Body of pancreas (tissue), 4 donors: ENCODE data around the gene ATP5MK. TPM values are rescaled to one million over a fixed set of nuclear protein-coding genes. Genes with fewer than 3 reads are reported as not detected.
"Not testable (repeated sequence)": the region's sequence is repeated elsewhere in the genome, so short reads cannot be mapped to it uniquely, and the experiment has no call there.

Source experiments
- ATAC-seq: fragments of 150-250 bp; one replicate; pipeline ENCODE4 v1.9.1; 2016
- DNase-seq, 4 donors: peaks; one replicate each; pipeline ENCODE4 v3.0.0-alpha.2; 2019
- H3K27ac ChIP-seq, 4 donors: fragments of 200-600 bp; sonication (generic); 1 replicate in 3 of 4; 2 replicates in 1 of 4; pipeline versions ENCODE4 v1.5.1 to v1.6.1; 2016 to 2019; ENCODE audit warnings: mild to moderate bottlenecking in 1 of 4, mixed read lengths in 1 of 4, moderate library complexity in 1 of 4
- H3K27me3 ChIP-seq, 2 donors: fragments of 200-600 bp; sonication (generic); one replicate each; pipeline ENCODE4 v1.6.0; 2016; ENCODE audit warnings: mild to moderate bottlenecking in 1 of 2
- H3K36me3 ChIP-seq, 2 donors: fragments of 200-600 bp; sonication (generic); replicated peaks in 1 of 2; 2 replicates each; pipeline ENCODE4 v1.5.1; 2016; ENCODE audit warnings: low read depth in 2 of 2; ENCODE audit not compliant: insufficient read depth in 1 of 2
- H3K4me1 ChIP-seq: fragments of 200-600 bp; sonication (generic); one replicate; pipeline ENCODE4 v1.6.0; 2016
- H3K4me3 ChIP-seq, 2 donors: fragments of 200-600 bp; sonication (generic); 1 replicate in 1 of 2; 2 replicates in 1 of 2; pipeline ENCODE4 v1.5.1; 2016 to 2019
- H3K9me3 ChIP-seq, 3 donors: fragments of 200-600 bp; sonication (generic); 1 replicate in 2 of 3; 2 replicates in 1 of 3; pipeline ENCODE4 v1.5.1; 2016
- CTCF ChIP-seq, 7 experiments: fragments of 450-650 bp in 4 of 7; fragments of 200-600 bp in 3 of 7; sonication (generic) in 3 of 7; IDR thresholded peaks; one replicate each; pipeline ENCODE4 v1.5.1; 2016 to 2019; ENCODE audit warnings: antibody characterized with exemption in 7 of 7
- POLR2A ChIP-seq, 3 donors: fragments of 450-650 bp; IDR thresholded peaks; one replicate each; pipeline ENCODE4 v1.6.1; 2016; ENCODE audit warnings: antibody characterized with exemption in 3 of 3, mild to moderate bottlenecking in 2 of 3
- WGBS, 2 donors: methylation state at CpG; one replicate each; pipeline ENCODE4 v1.1.5; 2017; 5-methylcytosine and 5-hydroxymethylcytosine counted together
- intact Hi-C: fragments of 100-400 bp; cut with DNase I; formaldehyde crosslinking; loops from one replicate; pipeline ENCODE4 v1.15.1; 2023
- total RNA-seq, 2 donors: library from RNA; depleted of rRNA; stranded (reverse); fragments of >200 nt; gene quantifications; one replicate each; pipeline ENCODE4 v1.1.0, GENCODE V29; 2016

The ATP5MK gene
- total RNA-seq, 2 donors from 2014 or later, result 75.5 to 85.6 TPM

- Histone ChIP-seq H3K9me3 (no peaks in the 10 kb centered on the region), H3K4me3 (peak overlapping the region; percentile 15 to 89), H3K27ac (peak overlapping the region; percentile 53 to 87 (median 77)), H3K27me3 (no peaks in the 10 kb centered on the region), H3K4me1 (peaks cover 27% of the 10 kb centered on the region), H3K36me3 (no peaks in the 10 kb centered on the region)
- intact Hi-C loops, result no loop called here
- 40 to 42% methylated on average over 10 of the region's 10 CpGs for WGBS, 2 donors
- DNase-seq, result no peak
- ATAC-seq, result peak; percentile 1
- no peak for TF ChIP-seq CTCF (IDR thresholded peaks at IDR 0.05)
- no peak for TF ChIP-seq POLR2A (IDR thresholded peaks at IDR 0.05)
These were observed 28.9 kb downstream of the ATP5MK start for GRCh38 chr10:103367379-103367781.

GRCh38 chr10:103360791-103361190 lies 35.5 kb downstream of the ATP5MK start:
- H3K27ac ChIP-seq, DNase-seq, H3K4me3 ChIP-seq, H3K36me3 ChIP-seq, H3K4me1 ChIP-seq, intact Hi-C loops, ATAC-seq, H3K9me3 ChIP-seq, H3K27me3 ChIP-seq: not testable (repeated sequence)
- WGBS, 2 donors, result 80 to 89% methylated on average over 9 of the region's 9 CpGs

GRCh38 chr10:103359493-103359892 lies 36.8 kb downstream of the ATP5MK start:
- H3K4me3 ChIP-seq, intact Hi-C loops, H3K9me3 ChIP-seq, H3K27me3 ChIP-seq, ATAC-seq, H3K27ac ChIP-seq, H3K4me1 ChIP-seq, DNase-seq, H3K36me3 ChIP-seq: not testable (repeated sequence)
- 87 to 88% methylated on average over 4 of the region's 4 CpGs for WGBS, 2 donors

GRCh38 chr10:103355906-103356599 lies 40.2 kb downstream of the ATP5MK start:
- Histone ChIP-seq H3K4me1 (peaks cover 5% of the 10 kb centered on the region), H3K9me3 (no peaks in the 10 kb centered on the region), H3K27me3 (no peaks in the 10 kb centered on the region), H3K36me3 (no peaks in the 10 kb centered on the region), H3K4me3 (no peak overlapping the region), H3K27ac (no peak overlapping the region)
- WGBS, 2 donors, result 68 to 75% methylated on average over 5 of the region's 5 CpGs
- DNase-seq (no peak), ATAC-seq (no peak)
- intact Hi-C loops, result no loop called here
- no peak for TF ChIP-seq POLR2A (IDR thresholded peaks at IDR 0.05)
- TF ChIP-seq CTCF (IDR thresholded peaks at IDR 0.05), result no peak

GRCh38 chr10:103354567-103354966 lies 41.7 kb downstream of the ATP5MK start:
- H3K36me3 ChIP-seq, H3K27ac ChIP-seq, H3K9me3 ChIP-seq, H3K4me3 ChIP-seq, intact Hi-C loops, ATAC-seq, DNase-seq, H3K27me3 ChIP-seq: not testable (repeated sequence)
- H3K4me1 ChIP-seq, result peaks cover 12% of the 10 kb centered on the region
- 89 to 93% methylated on average over 4 of the region's 4 CpGs for WGBS, 2 donors

- intact Hi-C loops, result no loop called here
- Histone ChIP-seq H3K4me3 (no peak overlapping the region), H3K4me1 (peaks cover 14% of the 10 kb centered on the region), H3K27me3 (no peaks in the 10 kb centered on the region), H3K27ac (no peak overlapping the region), H3K36me3 (no peaks in the 10 kb centered on the region), H3K9me3 (no peaks in the 10 kb centered on the region)
- DNase-seq (no peak), ATAC-seq (no peak)
- TF ChIP-seq CTCF (IDR thresholded peaks at IDR 0.05) (no peak), POLR2A (IDR thresholded peaks at IDR 0.05) (no peak)
- 16 to 34% methylated on average over 2 of the region's 2 CpGs for WGBS, 2 donors
These were observed 43.0 kb downstream of the ATP5MK start for GRCh38 chr10:103353281-103353680.
